ENCODE measurements around the gene ARHGEF17.

Gene ARHGEF17

GRCh38 chr11:73383249-73384124 lies 75.4 kb downstream of the ARHGEF17 start:
- no peak for DNase-seq

- no peak for DNase-seq
Measured at GRCh38 chr11:73384125-73384441, 76.0 kb downstream of the ARHGEF17 start.

- DNase-seq = no peak
Measured at GRCh38 chr11:73384531-73384871, 76.4 kb downstream of the ARHGEF17 start.

- DNase-seq = no peak
Measured at GRCh38 chr11:73384872-73385689, 77.0 kb downstream of the ARHGEF17 start.

DNA sequence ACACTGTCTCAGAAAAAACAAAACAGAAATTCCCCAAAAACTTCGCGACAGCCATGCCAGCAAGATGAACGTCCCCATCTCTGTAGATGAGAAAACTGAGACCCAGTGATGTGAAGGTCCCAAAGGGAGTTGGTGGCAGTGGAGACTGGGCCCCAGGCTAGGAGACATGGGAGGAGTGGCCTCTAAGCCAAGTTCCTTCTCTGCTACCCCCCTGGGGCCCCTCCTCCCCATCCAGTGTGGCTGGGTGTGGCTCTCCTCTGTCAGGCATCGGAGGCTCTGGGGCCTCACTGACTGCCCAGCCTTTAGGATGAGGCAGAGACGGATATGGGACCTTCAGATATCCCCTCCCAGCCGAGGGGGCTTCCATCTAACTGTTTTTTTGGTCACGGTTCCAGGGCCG lies 77.9 kb downstream of the ARHGEF17 start:
- DNase-seq = no peak

GRCh38 chr11:73386546-73386945 lies 78.5 kb downstream of the ARHGEF17 start:
- no peak for DNase-seq

DNA sequence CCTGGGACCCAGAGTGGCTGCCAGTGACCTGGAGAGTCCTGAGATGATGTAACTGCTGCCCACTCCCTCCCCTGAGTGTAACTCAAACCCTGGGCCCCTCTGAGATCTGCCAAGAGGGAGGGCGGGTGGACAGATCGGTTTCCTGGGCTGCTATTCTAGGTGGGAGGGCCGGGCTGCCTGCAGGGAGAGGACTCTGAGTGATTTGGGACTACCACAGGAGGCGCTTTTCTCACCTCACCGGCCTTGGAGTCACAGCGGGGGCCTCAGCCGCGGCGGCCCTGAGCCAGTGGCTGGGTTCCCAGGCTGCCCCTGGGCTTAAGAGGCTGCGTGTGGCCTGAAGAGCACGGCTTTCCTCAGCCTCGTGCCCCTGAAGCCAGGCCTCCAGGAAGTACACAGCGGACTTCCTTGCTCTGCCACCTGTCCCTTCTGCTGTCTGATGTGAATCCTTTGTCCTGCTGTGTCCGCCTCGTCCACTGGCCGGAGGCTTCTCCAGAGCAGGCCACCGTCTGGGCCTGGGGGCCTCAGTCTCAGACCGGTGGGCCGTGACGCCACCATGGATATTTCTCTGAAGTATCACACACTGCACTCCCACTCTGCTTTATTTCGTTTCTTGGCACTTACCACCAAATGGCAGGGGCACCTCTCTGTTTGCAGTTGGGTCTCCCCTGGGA lies 79.7 kb downstream of the ARHGEF17 start:
- no peak for DNase-seq

DNA sequence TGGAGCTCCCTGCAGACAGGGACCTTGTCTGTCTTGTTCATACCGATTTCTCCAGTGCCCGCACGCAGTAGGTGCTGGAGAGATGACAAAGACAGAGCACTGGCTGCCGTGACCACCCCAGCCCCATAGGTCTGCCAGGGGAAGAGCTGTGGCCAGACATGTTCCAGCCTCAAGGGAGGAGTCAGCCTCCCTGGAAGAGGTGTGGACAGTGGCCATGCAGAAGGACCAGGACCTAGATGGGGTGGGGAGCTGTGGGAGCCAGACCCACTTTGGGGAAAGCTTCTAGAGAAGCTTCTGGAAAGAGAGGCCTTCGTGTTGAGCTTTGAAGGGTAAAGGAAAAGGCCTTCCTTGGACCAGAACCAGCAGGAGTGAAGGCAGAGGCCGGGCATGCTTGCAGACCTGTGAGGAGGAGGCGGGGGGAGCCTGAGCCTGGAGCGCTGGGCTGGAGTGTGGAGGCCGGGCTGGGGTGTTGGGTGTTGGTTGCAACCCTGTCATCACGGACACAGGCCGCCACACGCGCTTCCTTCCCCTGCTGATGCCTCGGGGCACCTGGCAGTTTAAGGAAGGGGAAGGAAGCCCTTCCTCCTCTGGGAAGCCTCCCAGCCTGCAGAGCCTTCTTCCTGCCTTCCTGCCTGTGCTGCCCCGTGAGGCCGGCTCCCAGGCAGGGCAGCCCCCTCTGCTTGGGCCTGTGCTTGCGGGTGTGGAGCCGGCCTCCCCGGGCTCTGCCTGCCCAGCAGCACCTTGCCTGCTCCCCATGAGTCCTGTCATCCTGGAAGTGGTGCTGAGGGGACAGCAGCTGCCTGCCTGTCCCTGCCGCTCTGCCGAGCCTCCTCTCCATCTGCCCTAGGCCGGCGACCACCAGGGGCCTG lies 80.4 kb downstream of the ARHGEF17 start:
- DNase-seq = no peak

- DNase-seq = no peak
Measured at GRCh38 chr11:73389134-73389525, 81.1 kb downstream of the ARHGEF17 start.

DNA sequence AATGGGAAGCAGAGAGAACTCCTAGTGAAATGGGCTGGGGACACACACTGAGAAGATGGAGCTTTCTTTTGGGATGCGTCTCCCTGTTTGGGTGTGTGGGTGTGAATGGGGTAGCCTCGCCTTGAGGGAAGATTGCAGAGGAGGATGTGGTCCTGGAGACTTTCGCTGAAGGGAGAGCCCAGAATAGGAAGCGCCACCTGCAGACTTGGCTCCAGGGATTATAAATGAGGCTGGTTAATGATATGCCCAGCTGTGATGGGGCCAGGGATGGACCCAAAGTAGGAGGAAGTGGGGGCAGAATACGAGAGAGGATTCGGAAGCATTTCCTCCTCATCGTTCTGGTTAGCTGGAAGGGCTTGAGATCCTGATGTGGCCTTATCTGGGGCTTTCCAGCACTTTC lies 81.8 kb downstream of the ARHGEF17 start:
- no peak for DNase-seq

GRCh38 chr11:73390601-73391565 lies 82.8 kb downstream of the ARHGEF17 start:
- no peak for DNase-seq

- no peak for DNase-seq
Measured at GRCh38 chr11:73391665-73392064, 83.6 kb downstream of the ARHGEF17 start.

GRCh38 chr11:73392108-73393010 lies 84.3 kb downstream of the ARHGEF17 start:
- no peak for DNase-seq

DNA sequence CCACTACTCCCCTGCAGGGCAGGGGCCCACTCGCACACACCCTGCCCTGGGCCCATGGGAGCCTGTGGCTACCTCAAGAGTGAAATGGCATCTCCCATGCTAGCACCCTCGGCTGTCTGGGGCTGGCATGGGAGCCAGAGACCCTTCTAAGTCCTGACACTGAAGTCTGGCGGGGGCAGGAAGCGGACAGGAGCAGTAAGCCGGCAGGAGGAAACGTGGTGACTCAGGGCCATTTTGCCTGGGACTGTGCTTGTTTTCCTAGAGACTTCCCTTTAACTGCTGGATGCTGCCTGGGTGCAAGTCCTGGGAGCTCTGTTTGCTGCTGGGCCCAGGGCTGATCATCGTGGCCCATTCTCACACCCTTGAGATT lies 84.9 kb downstream of the ARHGEF17 start:
- no peak for DNase-seq

- peak; percentile 50 for DNase-seq
Measured at GRCh38 chr11:73393479-73394415, 85.7 kb downstream of the ARHGEF17 start.

GRCh38 chr11:73394416-73395296 lies 86.6 kb downstream of the ARHGEF17 start:
- DNase-seq = no peak

DNA sequence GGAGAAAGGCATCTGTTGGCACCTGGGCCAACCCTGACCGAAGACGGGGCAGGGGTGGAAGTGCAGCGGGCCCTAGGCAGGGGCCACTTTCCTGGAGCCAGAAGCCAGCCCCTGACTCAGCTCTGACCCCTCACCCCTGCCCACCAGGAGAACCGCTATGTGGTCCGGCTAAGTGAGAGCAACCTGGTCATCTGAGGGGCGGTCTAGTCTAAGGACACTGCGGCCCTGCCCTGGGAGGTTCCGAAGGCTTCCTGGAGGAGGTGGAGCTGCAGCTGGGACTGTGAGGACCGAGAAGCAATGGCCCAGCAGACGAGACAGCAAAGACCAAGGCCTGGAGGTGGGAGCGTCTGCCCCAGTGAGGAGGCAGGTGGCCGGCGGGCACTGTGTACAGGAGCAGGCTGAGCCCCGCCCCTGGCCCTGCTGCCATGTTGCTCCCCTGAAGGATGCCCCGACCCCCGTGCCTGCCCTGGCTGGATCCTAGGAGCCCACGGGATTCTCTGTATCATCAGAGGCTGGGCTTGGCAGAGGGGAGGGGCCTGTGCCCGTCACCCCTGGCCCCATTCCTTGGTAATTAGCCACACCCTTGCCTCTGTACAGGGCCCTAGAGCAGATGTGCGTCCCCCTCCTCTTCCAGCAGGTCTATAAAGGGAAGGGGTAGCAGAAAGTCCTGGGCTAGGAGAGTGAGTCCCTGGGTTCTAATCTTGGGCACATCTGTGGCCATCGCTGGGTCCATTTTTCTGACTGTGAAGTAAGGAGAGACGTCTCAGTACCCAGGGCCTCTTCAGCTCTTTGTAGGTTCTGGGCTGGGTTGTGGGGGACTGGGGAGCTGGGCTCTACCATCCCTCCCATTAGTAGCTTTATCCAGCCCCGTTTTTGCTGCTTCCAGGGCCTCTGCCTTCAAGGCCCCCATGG lies 87.5 kb downstream of the ARHGEF17 start:
- no peak for DNase-seq
